Right ventricle myocardium superior (tissue), 1 donor: Measurements from ENCODE around the gene ARFGAP3. TPM values are rescaled to one million over a fixed set of nuclear protein-coding genes. Genes with fewer than 3 reads are reported as not detected.
"Not testable (repeated sequence)": the region's sequence is repeated elsewhere in the genome, so short reads cannot be mapped to it uniquely, and the experiment has no call there.

Experiments
- ATAC-seq: fragments of 200-7000 bp; cut with Tn5 transposase; one replicate; pipeline ENCODE4 v1.9.1; 2020; ENCODE audit warnings: mild to moderate bottlenecking; ENCODE audit not compliant: poor library complexity
- DNase-seq: peaks from one replicate; pipeline ENCODE4 v3.0.0-alpha.2; 2020
- intact Hi-C: fragments of 100-400 bp; cut with DNase I; formaldehyde crosslinking; loops from one replicate; pipeline ENCODE4 v1.11.2; 2022
- total RNA-seq: library from RNA; stranded (reverse); fragmentation: NEBNext Ultra II Directional; extraction: Animal tissue kit (Norgen Biotek cat#: 25700); gene quantifications from one replicate; pipeline ENCODE4 v1.2.1, GENCODE V29; 2021
- donor health status: DM: no; HTN: yes; CAD: no; lungs with severe emphysema.

Gene ARFGAP3
- total RNA-seq, 1 donor from 2014 or later = 22.4 TPM

DNA sequence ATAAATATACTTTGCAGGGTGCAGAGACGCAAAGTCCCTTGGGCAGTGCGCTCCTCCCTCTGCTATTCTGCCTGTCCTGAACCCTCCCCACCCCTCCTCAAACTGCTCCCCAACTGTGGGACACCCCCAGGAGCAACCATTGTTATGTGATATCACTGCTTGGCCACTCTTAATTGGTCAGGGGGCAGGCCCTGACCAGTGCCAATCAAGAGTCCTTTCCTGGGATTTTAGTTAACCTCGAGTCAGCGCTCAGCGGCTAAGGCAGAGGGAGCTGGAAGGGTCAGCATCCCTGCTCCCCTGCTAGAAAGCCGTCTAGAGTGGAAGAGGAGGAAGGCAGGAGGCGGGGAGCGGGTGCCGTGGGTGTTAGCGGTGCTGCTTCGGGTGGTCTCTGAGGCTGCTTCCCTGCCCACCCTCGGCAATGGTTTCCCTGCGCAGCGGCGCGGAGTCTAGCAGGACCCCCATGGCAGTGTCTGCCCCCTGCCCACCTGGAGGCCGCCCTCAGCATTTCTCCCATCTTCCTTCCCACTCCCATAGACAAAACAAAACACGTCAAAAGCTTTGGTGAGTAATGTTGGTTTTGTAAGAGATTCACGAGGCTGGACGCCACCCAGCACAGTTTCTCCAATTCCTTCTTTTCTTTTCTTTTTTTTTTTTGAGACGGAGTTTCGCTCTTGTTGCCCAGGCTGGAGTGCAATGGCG lies 98.0 kb downstream of the ARFGAP3 start:
- ATAC-seq = no peak
- intact Hi-C loops = no loop called here
- DNase-seq = no peak

DNA sequence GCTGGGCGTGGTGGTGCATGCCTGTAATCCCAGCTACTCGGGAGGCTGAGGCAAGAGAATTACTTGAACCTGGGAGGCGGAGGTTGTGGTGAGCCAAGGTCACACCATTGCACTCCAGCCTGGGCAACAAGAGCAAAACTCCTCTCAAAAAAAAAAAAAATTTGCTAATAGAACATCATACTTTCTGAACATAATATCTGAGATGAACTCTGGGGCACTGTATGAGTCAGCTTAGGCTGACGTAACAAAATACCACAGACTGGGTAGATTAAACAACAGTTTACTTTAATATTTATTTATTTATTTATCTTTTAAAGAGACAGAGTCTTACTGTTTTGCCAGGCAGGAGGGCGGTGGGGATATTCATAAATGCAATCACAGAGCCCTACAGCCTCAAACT lies 101.5 kb downstream of the ARFGAP3 start:
- DNase-seq, ATAC-seq, intact Hi-C loops: not testable (repeated sequence)

DNA sequence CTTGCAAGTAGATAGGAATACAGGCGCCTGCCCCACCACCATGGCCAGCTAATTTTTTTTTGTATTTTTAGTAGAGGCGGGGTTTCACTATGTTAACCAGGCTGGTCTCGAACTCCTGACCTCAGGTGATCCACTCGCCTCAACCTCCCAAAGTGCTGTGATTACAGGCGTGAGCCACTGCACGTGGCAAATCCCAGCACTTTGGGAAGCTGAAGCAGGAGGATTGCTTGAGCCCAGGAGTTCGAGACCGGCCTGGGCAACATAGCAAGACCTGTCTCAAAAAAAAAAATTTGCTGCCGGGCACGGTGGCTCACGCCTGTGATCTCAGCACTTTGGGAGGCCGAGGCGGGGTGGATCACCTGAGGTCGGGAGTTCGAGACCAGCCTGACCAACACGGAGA lies 102.0 kb downstream of the ARFGAP3 start:
- ATAC-seq, intact Hi-C loops, DNase-seq: not testable (repeated sequence)

DNA sequence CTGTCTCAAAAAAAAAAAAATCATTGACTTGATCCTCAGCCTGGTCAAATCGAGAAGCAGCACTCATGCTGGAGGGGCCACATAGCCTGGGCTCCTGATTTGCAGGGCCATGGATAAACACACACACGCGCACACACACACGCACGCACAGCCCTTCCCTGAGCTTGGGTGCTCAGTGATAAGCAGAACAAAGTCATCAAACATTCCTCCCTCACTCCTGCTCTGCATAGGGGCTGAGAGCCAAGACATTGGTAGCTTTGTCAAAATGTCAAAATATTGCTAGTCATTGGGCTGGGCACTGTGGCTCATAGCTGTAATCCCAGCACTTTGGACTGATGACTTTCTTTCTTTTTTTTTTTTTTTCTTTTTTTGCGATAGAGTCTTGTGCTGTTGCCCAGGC lies 102.4 kb downstream of the ARFGAP3 start:
- DNase-seq (no peak), ATAC-seq (peak; percentile 19)
- intact Hi-C loops = no loop called here

DNA sequence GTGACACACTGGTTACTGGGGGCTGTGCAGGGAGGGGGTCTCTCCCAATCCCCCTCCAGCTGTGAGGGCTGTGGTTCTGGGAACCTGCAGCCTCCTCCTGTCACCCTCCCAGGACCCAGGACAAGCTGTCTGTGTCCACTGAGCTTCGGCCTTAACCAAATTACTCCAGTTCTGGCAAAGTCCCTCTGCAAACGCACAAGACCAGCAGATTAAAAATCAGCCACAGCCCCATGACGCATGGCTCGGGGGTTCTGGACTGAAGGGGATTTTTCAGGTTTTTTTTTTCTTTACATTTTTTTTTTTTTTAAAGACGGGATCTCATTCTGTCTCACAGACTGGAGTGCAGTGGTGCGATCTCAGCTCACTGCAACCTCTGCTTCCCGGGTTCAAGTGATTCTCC lies 104.2 kb downstream of the ARFGAP3 start:
- intact Hi-C loops = no loop called here
- DNase-seq (no peak), ATAC-seq (peak; percentile 32)

DNA sequence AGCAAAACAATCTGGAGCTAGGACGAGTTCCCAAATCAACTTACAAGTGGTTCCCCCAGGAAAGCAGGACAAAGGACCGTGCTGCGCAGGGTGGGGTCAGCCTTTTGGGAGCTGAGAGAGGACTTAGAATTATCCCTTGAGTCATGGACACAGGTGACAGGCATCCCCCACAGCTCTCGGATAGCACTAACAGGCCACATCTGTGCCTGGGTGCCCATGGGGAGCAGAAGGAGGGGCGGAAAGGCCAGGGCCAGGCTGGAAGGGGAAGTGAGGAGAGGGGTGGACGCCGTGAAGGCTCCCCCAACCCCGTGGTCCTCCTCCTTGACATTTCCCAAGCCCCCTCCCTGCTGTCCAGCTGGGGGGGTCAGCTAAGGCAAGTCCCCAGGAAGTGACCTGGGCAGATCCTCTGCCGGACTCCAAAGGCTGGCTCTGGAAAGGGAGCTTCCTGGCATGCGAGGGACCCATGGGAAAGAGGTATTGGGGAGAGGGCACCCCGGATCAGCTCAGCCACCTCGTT lies 104.8 kb downstream of the ARFGAP3 start:
- intact Hi-C loops = no loop called here
- DNase-seq (no peak), ATAC-seq (peak; percentile 9)

DNA sequence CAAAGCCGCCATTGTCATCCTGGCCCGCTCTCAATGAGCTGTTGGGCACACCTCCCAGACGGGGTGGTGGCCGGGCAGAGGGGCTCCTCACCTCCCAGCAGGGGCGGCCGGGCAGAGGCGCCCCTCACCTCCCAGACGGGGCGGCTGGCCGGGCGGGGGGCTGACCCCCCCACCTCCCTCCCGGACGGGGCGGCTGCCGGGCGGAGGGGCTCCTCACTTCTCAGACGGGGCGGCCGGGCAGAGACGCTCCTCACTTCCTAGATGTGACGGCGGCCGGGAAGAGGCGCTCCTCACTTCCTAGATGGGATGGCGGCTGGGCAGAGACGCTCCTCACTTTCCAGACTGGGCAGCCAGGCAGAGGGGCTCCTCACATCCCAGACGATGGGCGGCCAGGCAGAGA lies 106.7 kb downstream of the ARFGAP3 start:
- DNase-seq, intact Hi-C loops, ATAC-seq: not testable (repeated sequence)

DNA sequence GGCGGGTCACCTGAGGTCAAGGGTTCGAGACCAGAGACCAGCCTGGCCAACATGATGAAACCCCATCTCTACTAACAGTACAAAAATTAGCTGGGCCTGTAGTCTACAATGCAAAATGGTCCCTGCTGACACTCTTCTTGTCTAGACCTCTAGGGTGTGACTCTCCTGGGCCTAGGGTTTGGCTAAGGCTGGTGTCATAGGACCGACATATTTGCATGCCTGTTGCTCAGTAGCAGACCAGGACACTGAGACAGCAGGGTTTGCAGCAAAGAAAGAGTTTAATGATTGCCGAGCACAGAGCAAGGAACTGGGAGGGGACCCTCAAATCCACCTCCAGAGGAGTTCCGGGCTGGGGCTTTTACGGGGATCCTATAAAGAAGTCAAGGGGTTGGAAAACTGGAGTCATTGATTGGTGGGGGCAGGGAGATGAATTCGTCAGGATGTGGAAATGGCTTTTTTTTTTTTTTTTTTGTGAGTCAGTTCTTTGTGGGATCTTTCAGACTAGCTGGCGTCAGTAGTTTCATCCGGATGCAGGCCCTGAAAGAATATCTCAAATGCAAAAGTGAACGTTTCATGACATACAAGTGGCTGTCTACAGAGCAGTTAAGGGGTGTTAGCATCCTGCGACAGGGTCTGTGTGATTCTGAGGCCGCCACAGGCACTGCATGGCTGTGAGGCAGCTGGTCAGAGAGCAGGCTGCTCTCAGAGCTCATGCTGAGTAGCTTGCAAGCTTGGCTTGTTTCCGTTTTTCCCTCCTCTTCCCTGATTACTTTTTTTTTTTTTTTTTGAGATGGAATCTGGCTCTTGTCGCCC lies 109.2 kb downstream of the ARFGAP3 start:
- intact Hi-C loops = no loop called here
- ATAC-seq = peak; percentile 3
- DNase-seq = peak; percentile 49

Other genes with a start within 250 kb of the ARFGAP3 start
- 32.1 TPM for gene POLDIP3, start 242.4 kb downstream of the ARFGAP3 start, total RNA-seq
- 0.38 TPM for gene ATP5MGL, start 216.7 kb downstream of the ARFGAP3 start, total RNA-seq
- 216 TPM for gene CYB5R3, start 207.9 kb downstream of the ARFGAP3 start, total RNA-seq
- 76.1 TPM for gene A4GALT, start 136.4 kb downstream of the ARFGAP3 start, total RNA-seq
- 60.2 TPM for gene PACSIN2, start 157.9 kb upstream of the ARFGAP3 start, total RNA-seq
- 7.8 TPM for gene TTLL1, start 232.1 kb upstream of the ARFGAP3 start, total RNA-seq